Measurements from ENCODE around the gene GLP1R. TPM values are rescaled to one million over a fixed set of nuclear protein-coding genes. Genes with fewer than 3 reads are reported as not detected.
A peak's percentile ranks its signal among the peaks of the same experiment; 100 is the strongest.

The GLP1R gene
- total RNA-seq, 1 experiment from 2014 or later, result not detected

- no peak for DNase-seq (ENCODE audit: low spot score)
These were observed 36.7 kb downstream of the GLP1R start for GRCh38 chr6:39085129-39085797.

- no peak for DNase-seq (ENCODE audit: low spot score)
These were observed 37.7 kb downstream of the GLP1R start for GRCh38 chr6:39086294-39086693.

- no peak for DNase-seq (ENCODE audit: low spot score)
These were observed 38.1 kb downstream of the GLP1R start for GRCh38 chr6:39086711-39087110.

GRCh38 chr6:39087197-39087596 lies 38.6 kb downstream of the GLP1R start:
- no peak for DNase-seq (ENCODE audit: low spot score)

DNA sequence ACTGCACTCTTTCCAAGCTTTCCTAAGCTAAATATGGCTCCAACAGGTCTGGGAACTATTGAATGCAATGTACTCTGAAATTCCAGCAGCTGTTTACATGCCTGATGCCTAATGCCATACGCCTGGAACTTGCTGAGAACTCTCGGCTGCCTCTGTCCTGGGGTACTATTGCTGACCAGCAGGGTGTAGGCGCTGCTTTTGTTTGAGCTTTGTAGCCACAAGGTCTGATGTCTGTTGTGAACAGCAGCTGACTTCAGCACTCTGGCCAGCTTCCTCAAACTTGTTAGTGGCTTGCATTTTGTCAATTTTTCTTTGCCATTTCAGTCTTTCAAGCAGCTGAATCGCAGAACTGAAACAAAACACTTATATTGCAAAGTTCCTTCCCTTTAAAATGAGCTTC lies 39.8 kb downstream of the GLP1R start:
- peak; percentile 45 for DNase-seq (ENCODE audit: low spot score)

DNA sequence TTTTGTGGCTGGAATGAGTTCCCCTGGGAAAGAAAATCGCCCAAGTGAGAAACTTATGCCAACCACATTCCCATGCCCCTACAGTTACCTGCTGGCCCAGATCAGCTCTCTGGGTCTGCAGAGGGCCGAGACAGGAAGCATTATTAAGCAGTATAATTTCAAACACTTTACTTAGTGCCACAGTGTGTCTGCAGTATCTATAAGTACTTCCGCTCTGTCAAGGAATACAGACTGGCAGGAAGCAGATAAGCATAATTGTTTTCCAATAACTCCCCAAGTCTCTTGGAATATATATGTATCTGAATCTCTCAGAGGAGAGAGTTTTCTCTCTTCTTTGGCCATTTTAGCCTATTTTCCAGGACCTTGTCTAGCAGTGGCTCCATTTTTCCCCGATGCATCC lies 41.5 kb downstream of the GLP1R start:
- no peak for DNase-seq (ENCODE audit: low spot score)

DNA sequence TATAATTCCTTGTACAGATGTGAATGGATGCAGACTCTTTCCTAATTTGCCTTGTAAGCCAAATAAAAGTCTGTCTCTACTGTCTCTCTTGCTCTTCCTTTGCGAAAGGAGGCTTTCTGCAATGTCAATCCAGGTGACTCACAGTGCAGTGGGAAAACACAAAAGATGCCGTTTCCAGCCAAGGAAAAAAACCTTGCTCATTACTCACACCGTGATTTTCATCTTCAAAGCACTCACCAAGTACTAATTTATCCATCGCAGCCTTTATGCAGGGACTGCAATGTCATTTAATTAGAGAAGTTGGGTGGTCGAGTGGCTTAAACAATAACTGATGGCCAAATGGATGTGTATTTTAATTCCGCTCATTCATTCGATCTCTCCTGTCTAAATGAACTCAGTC lies 42.6 kb downstream of the GLP1R start:
- no peak for DNase-seq (ENCODE audit: low spot score)

GRCh38 chr6:39092124-39092523 lies 43.5 kb downstream of the GLP1R start:
- DNase-seq (ENCODE audit: low spot score), result peak; percentile 15

DNA sequence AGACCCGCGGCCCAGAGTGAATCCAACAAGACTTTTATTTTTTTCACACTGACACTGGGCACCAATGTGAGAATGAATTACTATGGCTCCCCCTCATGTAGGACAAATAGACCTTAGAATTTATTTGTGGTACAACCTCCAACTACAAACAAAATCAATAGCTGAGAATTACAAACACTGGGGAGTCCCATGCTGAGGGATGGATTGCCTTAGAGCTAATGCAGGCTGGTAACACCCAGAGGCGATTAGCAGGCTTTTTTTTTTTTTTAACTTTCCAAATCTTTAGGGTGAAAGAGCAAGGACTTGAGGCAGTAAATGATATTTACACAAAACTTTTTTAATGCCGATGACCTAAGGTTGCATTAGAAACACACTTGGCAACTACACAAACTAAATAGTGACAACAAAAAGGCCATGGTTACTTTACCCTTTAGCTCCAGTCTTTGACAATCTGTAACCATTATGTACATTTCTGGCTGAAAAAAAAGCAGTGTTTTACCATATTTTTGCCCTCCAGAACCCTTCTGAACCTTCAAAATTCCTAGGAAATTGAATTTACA lies 44.6 kb downstream of the GLP1R start:
- DNase-seq (ENCODE audit: low spot score), result no peak

- no peak for DNase-seq (ENCODE audit: low spot score)
These were observed 47.0 kb downstream of the GLP1R start for GRCh38 chr6:39095578-39095977.

DNA sequence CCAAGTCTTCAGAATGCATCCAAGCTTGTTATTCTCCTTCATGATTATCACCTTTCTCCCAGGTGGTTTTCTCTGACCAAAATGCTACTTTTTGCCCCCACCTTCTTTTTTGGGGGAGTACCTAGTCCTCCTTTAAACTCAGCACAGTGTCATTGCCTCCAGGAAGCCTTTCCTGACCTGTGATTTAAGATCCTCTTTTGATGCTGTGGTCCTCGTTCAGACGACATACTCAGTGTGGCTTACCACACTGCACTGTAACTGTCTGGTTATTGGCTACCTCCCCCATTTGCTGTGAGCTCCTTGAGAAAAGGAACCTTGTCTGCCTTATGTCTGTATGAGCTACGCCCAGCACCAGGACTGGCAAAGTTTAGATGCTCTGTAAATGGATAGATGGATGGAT lies 51.8 kb downstream of the GLP1R start:
- no peak for DNase-seq (ENCODE audit: low spot score)

DNA sequence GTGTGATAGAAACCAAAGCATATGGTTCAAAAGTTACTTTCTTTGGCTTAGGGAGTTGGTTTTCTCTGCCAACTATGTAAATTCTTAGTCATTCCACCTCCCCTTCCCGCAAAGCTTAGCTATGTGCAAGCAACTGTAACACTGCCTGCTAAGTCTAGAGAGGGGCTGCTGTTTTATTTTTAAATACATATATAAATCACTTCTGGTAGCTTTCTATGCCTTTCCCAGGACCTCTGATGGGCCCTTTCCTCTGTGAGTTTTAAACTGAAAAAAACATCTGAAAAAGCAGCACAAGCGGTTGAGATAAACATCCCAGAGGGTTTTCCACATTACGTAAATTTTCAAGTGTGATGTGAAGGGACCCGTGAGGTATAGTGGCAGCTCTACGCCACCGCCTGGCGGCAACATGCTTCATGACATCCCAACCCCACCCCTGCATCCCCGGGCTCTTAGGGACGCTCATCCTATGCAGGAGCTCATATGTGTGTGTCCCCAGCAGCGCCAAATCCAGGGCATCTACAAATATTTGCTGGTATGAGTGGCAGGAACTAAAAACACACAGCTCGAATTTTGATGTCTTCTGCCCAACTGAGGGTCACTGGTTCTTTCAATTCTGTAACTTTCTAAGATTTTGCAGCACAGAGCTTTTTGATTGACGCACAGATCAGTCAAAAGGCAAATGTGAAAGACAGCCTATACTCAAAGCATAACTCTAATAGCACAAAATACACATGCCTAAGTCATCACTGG lies 53.7 kb downstream of the GLP1R start:
- no peak for DNase-seq (ENCODE audit: low spot score)

GRCh38 chr6:39102821-39103136 lies 54.2 kb downstream of the GLP1R start:
- DNase-seq (ENCODE audit: low spot score), result no peak

- no peak for DNase-seq (ENCODE audit: low spot score)
These were observed 55.9 kb downstream of the GLP1R start for GRCh38 chr6:39104528-39104927.

GRCh38 chr6:39107034-39107433 lies 58.5 kb downstream of the GLP1R start:
- DNase-seq (ENCODE audit: low spot score), result no peak

DNA sequence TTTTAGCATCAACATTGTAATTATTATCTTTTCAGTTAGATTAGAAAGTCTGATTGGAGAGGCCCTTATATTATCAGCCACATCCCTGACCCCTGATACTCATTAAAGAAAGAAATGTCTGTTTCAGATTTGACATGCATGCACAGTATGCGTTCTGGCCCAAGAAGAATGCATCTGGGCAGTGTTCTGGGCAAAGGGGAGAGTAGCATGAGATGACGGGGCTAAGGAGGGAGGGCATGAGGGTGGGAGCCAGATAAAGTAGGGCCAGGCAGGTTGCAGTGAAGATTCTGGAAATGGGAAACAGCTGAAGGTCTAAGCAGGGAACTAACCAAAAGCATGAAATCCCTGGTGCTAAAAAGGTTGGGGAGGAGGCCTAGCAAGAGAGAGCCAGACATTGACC lies 59.1 kb downstream of the GLP1R start:
- no peak for DNase-seq (ENCODE audit: low spot score)

- no peak for DNase-seq (ENCODE audit: low spot score)
These were observed 59.7 kb downstream of the GLP1R start for GRCh38 chr6:39108041-39108839.

DNA sequence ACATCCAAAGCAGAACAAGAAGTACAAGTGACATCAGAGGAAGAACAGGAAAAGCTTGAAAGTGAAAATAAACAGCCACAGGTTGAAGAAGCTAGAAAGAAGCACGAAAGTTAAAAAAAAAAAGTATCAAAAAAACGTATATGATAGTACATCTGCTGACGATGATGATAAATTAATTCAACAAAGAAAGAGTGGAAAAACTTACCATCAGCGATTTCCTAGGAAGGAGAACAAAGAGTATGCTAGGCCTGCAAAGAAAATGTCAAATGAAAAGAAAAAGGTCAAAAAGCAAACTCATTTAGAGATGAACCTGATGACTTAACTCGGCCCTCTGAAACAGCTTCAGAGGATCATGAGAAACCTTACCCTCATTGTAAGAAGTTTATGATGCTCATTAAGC lies 62.7 kb downstream of the GLP1R start:
- DNase-seq (ENCODE audit: low spot score), result no peak

DNA sequence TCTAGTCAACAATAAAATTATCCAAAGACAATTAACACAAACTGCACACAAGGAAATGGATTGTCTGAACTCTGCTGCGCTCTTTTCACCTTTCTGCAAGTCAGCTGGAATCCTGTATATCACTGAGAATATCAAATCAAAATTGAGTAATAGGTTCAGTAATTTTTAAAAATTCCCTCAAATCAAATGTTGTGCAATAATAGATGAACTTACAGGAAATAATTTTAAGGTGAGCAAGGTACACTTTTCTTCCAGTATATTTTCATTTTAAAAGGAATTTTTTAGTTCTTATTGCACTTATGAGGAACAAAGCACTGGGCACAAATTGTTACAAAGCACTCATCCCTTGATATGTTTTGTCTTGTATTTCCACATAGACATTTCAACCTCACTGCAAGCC lies 65.2 kb downstream of the GLP1R start:
- DNase-seq (ENCODE audit: low spot score), result no peak

- no peak for DNase-seq (ENCODE audit: low spot score)
These were observed 65.8 kb downstream of the GLP1R start for GRCh38 chr6:39114388-39114703.

DNA sequence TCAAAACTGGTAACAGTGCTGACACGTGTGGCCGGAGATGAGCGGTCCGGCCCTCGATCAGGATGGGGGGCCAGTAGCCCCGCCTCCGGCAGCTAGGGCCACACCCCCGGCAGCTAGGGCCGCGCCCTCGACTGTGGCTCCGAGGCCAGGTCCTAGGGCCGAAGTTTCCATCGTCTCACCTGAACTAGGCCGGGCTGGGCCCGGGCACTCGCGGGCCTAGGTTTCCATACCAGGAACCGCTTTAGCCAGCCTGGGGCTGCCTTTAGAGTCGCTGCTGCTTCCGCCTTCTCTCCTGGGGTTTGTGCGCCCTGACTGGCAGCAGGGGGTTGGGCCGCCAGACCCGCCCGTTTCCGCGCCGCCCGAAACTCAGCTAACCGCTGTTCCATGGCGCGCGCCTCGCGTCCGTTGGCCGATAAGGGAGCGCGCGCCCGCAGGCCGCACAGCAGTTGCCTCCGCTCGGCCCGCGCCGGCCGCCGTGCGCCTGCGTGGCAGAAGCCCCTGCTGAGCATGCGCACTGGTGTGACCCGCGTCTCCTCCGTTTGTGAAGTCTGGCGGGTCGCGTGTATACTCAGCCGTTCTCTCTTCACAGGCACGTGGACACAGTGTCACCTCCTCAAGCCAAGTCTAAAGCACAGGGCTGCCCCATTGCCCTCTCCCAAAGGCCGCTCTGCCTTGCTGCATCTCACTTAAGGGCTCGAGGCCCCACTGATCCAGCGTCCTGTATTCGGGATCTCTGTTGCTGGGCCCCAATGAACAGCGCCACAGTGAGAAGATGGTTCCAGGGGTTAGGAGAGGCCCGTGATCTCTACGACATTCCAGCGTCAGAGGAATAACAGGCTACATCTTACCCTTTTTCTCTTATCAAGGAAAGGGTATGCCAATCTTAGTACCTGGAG lies 66.4 kb downstream of the GLP1R start, which contains the start of gene SAYSD1:
Gene SAYSD1 (minus strand): TSS at position 483 of the 896 bp plus-strand sequence. CDS start 97 bp downstream, at position 386.
- peak; percentile 93 for DNase-seq (ENCODE audit: low spot score)

All from HT-29 (cell line).